Dermis microvascular lymphatic vessel endothelial cell (primary cell): Measurements from ENCODE around the gene SLC26A3. TPM values are rescaled to one million over a fixed set of nuclear protein-coding genes. Genes with fewer than 3 reads are reported as not detected.
"Not testable (repeated sequence)": the region's sequence is repeated elsewhere in the genome, so short reads cannot be mapped to it uniquely, and the experiment has no call there.

Source experiments
- DNase-seq, 2 donors: peaks; one replicate each; pipeline versions ENCODE4 v3.0.0 to v3.0.0-alpha.2; 2010; ENCODE audit warnings: low read depth in 2 of 2
- total RNA-seq: library from RNA; depleted of rRNA; stranded (reverse); fragments of >200 nt; gene quantifications from 2 replicates; pipeline ENCODE4 v1.2.1, GENCODE V29; 2014

SLC26A3 gene
- not detected in 2 replicates for total RNA-seq

DNA sequence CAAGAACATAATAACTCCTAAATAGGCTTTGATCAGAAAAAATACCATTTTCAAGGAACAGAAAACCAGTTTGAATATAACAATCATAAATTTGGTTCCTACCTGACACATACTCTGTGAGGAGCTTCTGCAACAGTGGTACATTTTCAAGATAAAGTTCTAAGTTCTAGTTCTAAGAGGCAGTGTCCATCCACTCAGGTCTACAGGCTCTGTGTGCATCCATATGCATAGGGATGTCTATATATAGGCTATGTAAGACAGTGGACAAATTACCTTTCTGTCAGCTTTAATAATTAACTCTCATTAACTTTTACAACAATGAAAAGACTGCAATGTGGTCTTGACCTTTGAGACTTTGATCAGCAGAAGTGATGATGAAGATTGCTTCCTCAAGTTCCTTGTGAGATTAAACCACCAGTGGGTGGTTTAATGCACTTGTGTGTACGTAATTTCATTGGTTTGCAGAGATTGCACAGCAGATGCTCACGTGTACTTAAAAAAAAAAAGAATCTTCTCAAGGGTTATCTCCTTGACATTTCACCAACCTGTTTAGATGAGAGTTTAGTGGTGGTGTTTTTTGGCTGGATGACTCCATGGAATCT lies at the start of gene SLC26A3:
Gene SLC26A3 (minus strand): TSS at position 215 of the 602 bp plus-strand sequence. CDS start 8,714 bp downstream, outside the sequence.
- DNase-seq: no peak

DNA sequence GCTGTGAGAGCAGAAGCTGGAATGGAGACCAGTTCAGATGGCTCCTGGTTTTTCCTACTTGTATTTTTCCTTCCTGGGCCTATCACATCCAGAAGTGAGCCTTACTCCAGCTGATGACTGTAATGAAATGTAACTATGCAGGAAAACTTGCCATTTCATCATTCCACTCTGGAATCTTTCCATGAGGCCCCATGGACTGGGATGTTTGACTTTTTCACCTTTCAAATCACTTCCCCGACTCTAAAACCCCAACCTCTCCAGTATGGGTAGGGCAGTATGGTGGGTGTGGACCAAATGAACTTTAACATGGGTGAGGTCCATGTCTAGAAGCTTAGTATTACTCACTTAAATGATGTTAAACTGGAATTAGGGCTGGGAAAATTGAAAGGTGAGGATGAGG lies 47.6 kb upstream of the SLC26A3 start:
- DNase-seq: no peak

DNA sequence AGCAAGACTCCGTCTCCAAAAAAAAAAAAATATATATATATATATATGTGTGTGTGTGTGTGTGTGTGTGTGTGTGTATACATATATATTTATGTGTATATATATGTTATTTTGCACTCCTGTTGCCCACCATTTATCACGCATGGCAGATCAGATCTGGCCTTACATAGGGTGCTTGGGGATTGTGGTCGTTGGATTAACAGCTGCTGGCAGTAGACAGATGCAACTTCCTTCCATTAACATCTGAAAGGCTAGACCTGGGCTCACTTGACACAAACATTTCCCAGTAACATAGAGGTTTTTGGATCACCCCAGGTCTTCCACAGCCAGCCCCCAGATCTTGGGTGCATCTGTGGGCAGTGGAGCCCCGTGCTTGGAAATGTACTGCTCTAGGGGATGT lies 47.2 kb upstream of the SLC26A3 start:
- DNase-seq: no peak

DNA sequence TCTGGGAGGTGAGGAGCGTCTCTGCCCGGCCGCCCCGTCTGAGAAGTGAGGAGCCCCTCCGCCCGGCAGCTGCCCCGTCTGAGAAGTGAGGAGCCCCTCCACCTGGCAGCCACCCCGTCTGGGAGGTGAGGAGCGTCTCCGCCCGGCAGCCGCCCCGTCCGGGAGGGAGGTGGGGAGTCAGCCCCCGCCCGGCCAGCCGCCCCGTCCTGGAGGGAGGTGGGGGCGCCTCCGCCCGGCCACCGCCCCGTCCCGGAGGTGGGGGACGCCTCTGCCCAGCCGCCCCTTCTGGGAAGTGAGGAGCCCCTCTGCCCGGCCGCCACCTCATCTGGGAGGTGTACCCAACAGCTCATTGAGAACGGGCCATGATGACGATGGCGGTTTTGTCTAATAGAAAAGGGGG lies 45.2 kb upstream of the SLC26A3 start:
- not testable (repeated sequence) for DNase-seq

DNA sequence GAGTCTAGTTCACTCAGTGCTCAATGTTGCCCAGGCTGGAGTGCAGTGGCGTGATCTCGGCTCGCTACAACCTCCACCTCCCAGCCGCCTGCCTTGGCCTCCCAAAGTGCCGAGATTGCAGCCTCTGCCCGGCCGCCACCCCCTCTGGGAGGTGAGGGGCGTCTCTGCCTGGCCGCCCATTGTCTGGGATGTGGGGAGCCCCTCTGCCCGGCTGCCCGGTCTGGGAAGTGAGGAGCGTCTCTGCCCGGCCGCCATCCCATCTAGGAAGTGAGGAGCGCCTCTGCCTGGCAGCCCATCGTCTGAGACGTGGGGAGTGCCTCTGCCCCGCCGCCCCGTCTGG lies 44.8 kb upstream of the SLC26A3 start:
- DNase-seq: not testable (repeated sequence)

DNA sequence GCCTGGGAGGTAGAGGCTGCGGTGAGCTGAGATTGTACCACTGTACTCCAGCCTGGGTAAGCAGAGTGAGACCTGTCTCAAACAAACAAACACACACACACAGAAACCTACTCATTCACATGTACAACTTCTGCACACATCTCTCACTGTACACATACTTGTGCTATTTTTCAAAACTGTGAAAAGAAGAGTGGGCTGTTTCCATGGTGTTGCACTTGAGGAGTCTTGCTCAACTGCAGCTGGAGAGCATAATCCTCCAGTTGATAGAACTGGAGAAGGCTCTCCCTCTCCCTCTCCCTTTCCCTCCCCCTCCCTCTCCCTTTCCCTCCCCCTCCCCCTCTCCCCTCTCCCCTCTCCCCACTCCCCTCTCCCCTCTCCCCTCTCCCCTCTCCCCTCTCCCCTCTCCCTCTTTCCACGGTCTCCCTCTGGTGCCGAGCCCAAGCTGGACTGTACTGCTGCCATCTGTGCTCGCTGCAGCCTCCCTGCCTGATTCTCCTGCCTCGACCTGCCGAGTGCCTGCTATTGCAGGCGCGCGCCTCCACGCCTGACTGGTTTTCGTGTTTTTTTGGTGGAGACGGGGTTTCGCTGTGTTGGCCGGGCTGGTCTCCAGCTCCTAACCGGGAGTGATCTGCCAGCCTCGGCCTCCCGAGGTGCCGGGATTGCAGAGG lies 44.3 kb upstream of the SLC26A3 start:
- no peak for DNase-seq

DNA sequence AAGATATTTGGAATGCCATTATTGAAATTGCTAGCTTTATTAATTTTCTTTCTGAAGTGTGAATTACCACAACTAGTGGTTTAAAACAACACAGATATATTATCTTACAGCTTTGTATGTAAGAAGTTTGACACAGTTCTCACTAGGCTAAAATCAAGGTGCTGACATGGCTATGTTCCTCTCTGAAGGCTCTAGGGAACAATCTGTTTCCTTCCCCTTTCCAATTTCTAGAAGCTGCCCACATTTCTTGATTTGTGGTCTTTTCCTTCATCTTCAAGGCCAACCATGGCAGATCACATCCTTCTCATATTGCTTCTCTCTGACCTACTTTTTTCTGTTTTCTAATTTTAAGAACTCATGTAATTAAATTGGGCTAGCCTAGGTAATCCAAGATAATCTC lies 43.3 kb upstream of the SLC26A3 start:
- no peak for DNase-seq

DNA sequence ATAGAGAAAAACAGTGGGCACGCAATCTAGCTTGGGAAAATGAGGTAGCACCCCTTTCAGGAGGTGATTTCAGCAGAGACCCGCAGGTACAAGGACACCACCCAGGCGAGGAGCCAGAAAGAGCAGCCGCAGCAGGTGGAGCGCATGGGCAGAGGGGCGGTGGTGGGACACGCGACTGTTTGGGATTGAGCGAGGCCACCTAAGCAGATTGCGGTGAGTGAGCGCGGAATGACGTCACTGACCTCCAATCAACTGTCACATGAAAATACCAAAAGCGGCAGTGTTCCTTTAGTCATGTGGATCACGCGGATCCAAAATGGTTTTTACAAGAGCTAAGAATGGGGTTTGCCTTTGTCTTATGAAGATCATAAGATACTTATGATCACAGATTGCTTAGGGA lies 40.2 kb upstream of the SLC26A3 start:
- no peak for DNase-seq

DNA sequence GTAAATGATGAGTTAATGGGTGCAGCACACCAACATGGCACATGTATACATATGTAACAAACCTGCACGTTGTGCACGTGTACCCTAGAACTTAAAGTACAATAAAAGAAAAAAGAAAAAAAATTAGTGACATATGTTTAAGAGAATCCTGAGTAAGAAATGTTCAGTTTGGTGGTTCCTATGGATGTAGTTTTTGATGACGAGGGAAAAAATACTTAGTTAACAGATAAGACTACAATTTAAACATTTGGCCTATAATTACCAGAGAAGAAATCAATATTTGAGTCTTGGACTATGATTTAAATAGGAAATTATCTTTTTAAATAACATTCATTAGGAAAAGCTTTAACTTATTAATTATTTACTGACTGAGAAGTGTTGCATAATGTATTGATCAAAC lies 39.2 kb upstream of the SLC26A3 start:
- no peak for DNase-seq

DNA sequence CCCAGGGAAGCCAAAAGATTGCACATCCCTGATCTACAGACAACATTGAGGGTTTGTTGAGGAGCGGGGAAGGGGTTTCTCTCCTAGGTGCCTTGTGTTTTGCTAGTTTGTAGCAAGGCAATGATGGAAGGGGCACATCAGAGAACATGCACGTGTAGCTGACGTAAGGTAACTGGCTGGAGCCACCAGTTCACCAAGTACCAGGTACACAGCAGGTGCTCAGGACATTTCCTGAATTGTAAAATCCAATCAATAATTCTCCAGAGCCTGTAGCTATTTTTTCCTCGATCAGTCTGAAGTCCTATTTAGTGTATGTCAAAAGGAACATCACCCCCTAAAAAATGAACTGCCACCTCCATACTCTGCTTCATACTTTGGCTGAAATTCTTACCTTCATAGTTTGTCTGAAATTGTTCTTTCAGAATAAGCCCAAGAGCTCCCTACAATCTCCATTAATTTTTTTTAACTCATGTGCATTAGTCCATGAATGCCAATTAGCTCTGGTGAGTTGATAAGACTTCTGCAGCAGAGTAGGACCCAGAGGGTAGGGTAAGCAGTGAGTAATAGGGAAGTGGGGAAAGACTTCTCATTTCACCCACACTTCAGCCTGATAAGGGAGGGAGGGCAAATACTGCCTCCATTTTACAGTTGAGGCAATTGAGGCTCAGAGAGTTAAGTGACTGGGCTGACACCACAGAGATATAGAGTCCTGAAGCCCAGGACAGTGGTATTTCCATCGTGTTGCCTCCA lies 36.0 kb upstream of the SLC26A3 start:
- no peak for DNase-seq

DNA sequence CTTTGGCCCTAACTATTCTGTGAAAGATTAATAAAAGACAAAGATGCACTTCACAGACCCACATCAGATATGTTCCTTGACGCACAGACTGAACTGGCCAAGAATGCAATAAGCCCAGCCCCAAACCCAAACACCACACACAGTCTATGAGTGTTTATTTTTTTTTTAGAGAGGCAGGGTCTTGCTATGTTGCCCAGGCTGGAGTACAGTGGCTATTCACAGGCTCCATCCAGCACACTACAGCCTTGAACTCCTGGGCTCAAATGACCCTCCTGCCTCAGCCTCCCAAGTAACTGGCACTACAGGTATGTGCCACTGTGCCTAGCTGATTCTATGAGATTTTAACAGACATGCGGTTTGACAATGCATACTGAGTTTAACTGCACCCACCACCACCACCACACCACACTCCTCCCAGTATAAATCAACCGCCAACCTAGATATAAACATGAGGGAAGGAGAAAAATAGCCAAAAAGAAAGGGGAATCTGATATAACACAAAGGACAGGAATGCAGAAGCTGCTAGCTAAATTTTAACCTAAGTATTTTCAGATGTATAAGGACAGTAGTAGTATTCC lies 35.1 kb upstream of the SLC26A3 start:
- DNase-seq: no peak

DNA sequence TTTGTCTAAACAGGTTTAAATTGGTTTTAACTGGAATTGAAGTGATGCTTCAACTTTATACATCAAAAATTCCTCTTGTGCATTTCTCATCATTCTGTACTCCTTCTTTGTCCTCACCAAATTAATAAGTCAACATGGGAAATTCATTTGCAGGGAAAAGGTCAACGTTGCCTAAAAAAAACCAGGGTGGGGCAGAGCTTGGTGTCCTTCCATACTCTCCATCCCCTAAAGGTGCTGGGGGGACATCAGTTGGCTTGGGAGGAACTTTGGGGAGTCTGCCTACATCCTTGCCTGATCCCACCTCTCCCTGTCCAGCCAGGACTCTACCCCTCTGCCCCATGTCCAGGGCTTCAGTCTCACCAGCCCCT lies 34.1 kb upstream of the SLC26A3 start:
- DNase-seq: no peak

DNA sequence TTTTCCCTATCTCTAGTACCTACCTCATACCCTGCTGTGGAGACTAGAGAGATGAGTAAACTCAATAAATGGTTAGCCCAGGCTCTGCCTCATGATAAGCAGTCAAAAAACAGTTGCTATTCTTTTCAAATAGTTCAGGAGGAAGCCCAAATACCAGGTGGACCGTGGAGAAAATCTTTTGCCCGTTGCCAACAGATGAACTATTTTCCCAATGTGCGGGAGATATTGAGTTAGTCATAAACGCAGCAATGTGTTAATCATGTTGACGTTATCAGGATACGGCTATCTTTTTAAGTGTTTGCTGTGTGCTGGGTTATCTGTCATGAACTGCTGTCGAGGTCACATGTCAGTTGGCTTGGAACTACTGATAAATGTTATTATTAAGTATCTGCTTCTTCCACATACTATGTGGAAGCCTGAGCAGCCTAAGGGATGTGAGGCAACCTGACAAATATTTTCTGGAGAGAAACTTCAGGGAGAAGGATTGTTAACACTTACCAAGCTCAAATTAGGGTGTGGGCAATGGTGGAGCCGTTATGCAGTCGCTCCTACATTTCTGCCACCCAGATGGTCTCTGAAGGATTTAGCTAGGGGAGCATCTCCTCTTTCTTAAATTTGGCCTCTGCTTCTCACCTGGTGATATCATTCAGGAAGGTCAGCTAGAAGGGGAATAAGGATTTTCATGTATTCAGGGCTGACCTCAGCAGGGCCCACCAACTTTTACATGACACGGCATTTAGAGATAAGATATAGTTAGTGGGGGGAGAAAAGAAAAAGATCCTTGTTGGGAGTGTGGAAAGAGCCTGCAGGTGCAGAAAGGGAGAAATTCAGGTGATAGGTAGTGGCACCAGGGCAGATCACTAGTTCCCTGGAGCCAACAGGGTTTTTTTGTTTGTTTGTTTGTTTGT lies 33.5 kb upstream of the SLC26A3 start:
- peak; percentile 57 to 91 for DNase-seq

DNA sequence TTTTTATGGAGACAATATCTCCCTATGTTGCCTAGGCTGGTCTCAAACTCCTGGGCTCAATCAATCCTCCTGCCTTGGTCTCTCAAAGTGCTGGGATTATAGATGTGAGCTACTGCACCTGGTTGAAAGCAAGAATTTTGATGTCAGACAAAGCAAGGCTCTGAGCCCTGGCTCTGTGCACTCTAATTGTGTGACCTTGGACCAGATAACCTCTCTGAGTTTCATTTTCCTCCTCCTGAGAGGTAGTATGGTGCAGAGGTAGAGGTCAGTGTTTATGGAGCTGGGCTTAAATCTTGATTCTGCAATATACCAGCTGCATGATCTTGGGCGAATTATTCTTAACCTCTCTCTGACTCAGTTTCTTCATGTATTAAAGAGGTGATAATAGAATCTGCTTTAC lies 31.4 kb upstream of the SLC26A3 start:
- no peak for DNase-seq

DNA sequence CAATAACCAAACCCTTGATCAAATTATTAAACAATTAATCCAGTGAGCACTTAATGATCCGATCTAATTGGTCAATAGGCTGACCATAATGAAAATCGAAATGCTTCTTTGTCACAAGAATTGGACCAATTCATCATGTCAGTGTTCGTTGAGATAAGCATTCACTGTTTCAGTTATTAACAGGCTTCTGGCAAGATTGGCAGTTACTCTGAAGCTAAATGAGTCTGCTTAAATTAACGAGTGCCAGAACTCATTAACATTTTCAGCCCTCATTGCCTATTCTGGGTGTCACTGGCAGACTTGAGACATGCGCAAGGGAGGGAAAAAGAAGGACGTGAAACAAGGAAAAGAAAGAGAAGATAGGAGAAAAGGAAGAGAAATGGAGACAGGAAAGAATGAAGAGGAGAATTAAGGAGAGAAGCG lies 30.7 kb upstream of the SLC26A3 start:
- DNase-seq: no peak

DNA sequence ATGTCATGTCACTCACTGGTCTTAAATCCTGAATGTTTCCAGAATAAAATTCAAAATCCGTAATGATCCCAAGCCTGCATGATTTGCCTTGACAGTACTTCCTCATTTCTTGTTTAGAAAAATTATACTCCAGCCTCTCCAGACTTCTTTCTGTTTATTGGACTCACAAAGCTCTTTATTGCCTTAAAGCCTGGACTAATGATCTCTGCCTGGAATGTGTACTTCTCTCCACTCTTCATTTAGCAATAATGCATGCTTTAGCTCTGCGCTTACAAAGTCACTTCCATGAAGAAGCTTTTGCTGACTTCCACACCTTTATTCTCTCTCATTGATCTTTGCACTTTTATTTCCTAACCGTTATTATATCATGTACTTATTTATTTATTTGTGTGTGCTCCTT lies 27.4 kb upstream of the SLC26A3 start:
- no peak for DNase-seq

DNA sequence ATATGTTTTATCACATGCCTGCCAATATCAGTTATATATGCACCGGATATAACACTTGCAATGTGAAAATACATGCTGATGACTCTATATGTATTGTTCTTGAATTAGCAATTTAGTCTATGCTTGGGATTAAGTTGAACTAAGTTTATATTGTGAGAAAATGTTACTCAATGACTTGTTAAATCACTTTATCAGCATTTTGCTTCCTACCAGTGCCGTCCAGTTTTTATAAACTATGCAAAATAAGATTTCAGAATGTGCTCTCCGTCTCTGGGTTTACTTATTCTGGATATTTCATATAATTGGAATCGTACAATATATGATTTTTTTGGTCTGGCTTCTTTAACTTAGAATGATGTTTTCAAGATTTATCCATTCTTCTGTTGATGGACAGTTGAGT lies 25.5 kb upstream of the SLC26A3 start:
- no peak for DNase-seq

DNA sequence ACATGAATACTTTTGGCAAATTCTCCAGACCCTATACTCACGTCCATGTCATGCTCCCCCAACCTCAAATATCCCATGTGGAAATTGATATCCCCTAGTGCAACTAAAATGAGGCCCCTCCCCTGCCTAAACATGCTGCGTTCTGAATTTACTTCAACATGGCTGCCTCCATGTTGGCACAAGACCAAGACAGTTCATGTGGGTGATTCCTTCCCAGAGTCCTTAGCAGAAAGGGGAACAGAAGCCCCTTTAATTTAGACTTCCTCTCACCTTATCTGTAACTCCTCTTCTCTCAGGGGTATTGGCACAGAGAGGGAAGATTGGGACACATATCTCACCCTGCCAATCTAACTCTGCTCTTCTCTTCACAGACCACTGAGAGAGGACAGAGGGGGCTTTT lies 24.5 kb upstream of the SLC26A3 start:
- DNase-seq: no peak

DNA sequence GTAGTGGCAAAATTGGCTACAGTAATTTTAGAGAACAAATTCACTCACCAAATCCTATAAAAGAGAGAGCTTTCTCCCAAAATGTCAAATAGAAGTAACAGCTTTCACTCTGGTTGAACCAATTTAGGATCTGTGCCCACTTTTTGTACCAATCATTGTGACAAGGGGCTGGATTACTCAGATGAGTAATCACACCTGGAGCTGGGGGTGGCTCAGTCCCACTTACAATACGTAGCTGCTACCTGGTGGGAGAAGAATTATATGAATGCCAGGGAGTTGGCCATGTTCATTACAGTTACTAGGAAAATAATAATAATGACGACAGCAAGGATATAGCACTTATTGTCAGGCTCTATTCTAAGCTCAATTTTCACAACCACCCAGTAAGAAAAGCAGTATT lies 23.4 kb upstream of the SLC26A3 start:
- DNase-seq: no peak

DNA sequence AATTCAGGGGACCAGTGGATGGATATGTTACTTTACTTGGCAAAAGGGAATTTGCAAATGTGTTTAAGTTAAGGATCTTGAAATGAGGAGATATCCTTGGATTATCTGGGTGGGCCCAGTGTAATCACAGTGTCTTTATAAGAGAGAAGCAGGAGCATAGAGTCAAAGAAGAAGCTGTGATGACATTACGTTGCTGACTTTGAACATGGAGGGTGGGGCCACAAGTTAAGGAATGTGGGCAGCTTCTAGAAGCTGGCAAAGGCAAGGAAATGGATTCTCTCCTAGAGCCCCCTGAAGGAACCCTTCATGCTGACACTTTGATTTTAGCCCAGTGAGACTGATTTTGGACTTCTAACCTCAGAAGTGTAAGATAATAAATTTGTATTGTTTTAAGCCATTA lies 21.8 kb upstream of the SLC26A3 start:
- DNase-seq: no peak

DNA sequence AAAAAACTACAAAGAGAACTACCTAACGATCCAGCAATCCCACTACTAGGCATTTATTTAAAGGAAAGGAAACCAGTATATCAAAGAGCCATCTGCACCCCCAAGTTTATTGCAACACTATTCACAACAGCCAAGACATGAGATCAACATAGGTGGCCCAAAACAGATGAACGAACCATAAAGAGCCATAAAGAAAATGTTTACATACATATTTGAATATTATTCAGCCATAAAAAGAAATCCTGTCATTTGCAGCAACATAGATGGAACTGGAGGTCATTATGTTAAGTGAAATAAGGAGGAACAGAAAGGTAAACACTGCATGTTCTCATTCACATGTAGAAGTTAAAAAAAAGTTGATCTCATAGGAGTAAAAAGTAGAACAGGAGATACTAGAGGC lies 15.6 kb upstream of the SLC26A3 start:
- DNase-seq: no peak
